Lower leg skin (tissue), 3 donors: ENCODE measurements around the gene CHML.

Experiments used
- POLR2A ChIP-seq, 2 donors: fragments of 450-650 bp; IDR thresholded peaks; one replicate each; pipeline ENCODE4 v1.6.1; 2016 to 2017; ENCODE audit warnings: antibody characterized with exemption in 2 of 2, mild to moderate bottlenecking in 1 of 2, moderate library complexity in 1 of 2
- TF ChIP-seq, protein P1 (sequence below), 3 donors: fragments of 450-650 bp; IDR thresholded peaks; one replicate each; pipeline ENCODE4 v1.5.1; 2016; ENCODE audit warnings: antibody characterized with exemption in 3 of 3, mild to moderate bottlenecking in 3 of 3, moderate library complexity in 2 of 3

DNA sequence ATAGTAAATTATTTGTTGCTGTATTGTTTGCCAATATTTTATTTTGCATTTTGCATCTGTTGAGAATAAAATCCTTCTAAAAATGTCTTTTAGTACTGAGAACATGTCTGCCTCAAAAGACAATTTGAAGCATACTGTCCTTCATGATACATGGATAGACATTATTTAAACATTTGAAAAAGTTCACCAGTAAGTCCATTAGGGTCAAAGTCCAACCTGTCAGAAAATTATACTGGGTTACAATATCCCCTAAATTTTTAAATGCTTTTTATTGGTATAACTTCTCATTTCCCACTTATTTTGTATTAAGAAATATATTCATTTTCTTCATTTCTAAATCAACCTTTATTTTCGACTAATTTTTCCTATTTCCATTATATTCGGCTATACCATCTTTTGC is 9.3 kb downstream of the CHML start:
- TF ChIP-seq POLR2A (IDR thresholded peaks at IDR 0.05): no peak
- TF ChIP-seq, protein P1, sequence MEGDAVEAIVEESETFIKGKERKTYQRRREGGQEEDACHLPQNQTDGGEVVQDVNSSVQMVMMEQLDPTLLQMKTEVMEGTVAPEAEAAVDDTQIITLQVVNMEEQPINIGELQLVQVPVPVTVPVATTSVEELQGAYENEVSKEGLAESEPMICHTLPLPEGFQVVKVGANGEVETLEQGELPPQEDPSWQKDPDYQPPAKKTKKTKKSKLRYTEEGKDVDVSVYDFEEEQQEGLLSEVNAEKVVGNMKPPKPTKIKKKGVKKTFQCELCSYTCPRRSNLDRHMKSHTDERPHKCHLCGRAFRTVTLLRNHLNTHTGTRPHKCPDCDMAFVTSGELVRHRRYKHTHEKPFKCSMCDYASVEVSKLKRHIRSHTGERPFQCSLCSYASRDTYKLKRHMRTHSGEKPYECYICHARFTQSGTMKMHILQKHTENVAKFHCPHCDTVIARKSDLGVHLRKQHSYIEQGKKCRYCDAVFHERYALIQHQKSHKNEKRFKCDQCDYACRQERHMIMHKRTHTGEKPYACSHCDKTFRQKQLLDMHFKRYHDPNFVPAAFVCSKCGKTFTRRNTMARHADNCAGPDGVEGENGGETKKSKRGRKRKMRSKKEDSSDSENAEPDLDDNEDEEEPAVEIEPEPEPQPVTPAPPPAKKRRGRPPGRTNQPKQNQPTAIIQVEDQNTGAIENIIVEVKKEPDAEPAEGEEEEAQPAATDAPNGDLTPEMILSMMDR (IDR thresholded peaks at IDR 0.05): no peak
